SU-DHL-6 (cell line): ENCODE data around the gene KSR2.
"Not testable (repeated sequence)": the region's sequence is repeated elsewhere in the genome, so short reads cannot be mapped to it uniquely, and the experiment has no call there.

Source experiments
- CTCF ChIP-seq: fragments of 200-600 bp; sonication (generic); IDR thresholded peaks from one replicate; pipeline ENCODE4 v1.5.1; 2017; ENCODE audit warnings: antibody characterized with exemption, mild to moderate bottlenecking, low read length, moderate library complexity; ENCODE audit not compliant: insufficient read depth, poor library complexity, severe bottlenecking
- EZH2phosphoT487 ChIP-seq: fragments of 200-600 bp; sonication (generic), shearing (Covaris generic); conservative IDR thresholded peaks from 2 replicates; pipeline ENCODE4 v1.6.1; 2018; ENCODE audit warnings: mild to moderate bottlenecking, antibody characterized with exemption, low read length, moderate library complexity, mixed read lengths

- TF ChIP-seq CTCF, EZH2phosphoT487: not testable (repeated sequence)
Observed at GRCh38 chr12:117800711-117801110, 168.1 kb downstream of the KSR2 start.
